Stimulated activated CD4-positive, alpha-beta T cell treated with anti-CD3 and anti-CD28 coated beads, TNF-alpha, amount 100 ng/mL, for 24 hours (primary cell): ENCODE data around the gene ASXL1.

ENCODE experiments used
- DNase-seq, 3 experiments: peaks; one replicate each; pipeline ENCODE4 v3.0.0-alpha.2; 2020; ENCODE audit warnings: low read depth in 3 of 3

Gene ASXL1

DNA sequence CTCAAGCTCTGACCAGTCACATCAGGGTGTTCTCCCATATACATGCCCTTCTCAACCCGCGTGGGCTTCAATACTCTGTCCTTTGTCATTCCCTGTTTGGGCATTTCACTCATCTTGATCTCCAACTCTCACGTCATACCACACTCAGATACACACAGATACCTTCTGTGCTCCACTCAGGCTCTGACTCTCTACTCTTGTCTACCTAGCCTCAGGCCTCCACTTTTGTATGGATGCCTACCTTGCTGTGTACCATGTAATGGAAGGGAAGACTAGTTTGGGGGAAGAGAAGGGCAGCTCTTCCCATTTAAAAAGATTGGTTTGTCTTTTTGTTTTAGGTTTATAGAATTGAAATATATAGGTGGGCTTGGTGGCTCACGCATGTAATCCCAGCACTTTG, 48.6 kb downstream of the ASXL1 start:
- DNase-seq: no peak

DNA sequence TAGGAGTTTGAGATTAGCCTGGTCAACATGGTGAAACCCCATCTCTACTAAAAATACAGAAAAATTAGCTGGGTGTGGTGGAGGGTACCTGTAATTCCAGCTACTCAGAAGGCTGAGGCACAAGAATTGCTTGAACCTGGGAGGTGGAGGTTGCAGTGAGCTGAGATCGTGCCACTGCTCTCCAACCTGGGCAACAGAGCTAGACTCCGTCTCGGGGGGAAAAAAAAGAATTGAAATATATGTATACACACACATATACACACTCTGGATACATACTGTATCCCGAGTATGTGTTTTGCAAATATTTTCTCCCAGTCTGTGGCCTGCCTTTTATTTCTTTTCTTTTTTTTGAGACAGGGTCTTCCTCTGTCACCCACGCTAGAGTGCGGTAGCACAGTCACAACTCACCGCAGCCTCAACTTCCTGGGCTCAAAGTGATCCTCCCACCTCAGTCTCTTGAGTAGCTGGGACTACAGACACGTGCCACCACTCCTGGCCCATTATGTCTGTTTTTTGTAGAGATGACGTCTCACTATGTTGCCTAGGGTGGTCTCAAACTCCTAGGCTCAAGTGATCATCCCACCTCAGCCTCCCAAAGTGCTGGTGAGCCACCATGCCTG, 49.1 kb downstream of the ASXL1 start:
- peak; percentile 12 to 64 (median 38) for DNase-seq

DNA sequence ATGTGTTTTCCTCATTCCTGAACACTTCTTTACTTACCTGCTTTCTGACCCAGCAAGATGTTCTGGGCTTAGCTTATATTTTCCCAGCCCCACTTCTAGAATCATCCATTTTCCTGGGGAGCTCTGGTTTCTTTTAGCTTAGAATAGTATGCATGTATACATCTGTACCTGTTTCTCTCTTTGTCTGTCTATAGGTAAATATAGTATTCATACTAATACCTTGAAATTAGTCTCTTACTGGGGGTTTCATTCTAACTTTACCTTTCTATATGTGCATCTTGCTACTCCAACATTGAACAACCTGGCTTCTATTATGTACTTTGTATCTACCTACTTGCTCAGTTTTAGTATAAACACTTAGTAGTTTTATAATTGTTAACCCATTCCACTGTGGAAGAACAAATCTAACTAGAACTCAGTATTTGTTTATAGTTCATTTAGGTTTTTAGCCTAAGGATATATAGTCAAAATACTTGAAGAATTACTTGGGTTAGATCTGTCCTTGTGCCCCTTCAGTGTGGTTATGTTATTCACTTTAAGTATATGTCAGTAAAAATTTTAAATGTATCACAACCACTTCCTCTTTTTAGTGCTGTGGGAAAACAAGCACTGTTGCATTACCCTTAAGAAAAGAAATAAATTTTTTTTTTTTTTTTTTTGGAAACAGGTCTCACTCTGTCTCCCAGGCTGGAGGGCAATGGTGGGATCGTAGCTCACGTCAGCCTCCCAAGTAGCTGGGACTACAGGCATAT, 54.0 kb downstream of the ASXL1 start:
- DNase-seq: no peak

DNA sequence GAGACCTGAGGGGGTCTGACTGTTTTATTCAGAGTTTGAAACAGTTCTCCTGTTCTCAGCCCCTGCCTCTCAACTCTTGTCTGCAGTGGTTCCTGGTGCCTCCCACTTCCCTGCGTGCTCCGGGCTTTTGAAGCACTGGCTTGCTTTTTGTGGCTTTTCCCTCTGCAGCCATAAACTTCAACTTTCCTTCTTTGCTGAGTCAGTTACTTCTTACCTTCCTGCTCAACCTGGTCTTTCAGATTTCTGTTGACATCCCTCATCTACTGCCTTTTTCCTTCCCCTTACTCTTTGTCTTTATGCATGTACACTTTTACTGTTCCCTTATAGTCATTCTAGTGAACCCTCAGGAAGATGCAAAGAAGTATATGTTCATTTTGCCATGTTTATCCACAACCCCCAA, 57.4 kb downstream of the ASXL1 start:
- DNase-seq: no peak

DNA sequence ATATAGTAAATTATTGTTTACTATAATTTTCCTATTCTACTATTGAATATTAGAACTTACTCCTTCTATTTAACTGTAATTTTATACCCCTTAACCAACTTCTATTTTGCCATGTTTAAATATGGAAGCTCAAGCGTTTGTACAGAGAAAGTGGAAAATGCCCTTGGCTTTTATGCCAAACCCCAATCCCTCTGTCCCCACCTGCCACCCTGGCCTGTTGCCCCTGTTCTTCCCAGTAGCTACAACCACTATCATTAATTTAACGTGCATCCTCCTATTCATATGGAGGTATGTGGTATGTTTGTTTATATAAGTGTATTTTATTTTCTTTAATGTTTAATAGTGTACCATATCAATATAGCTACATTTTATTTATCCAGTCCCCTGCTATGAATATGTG, 58.1 kb downstream of the ASXL1 start:
- DNase-seq: no peak

DNA sequence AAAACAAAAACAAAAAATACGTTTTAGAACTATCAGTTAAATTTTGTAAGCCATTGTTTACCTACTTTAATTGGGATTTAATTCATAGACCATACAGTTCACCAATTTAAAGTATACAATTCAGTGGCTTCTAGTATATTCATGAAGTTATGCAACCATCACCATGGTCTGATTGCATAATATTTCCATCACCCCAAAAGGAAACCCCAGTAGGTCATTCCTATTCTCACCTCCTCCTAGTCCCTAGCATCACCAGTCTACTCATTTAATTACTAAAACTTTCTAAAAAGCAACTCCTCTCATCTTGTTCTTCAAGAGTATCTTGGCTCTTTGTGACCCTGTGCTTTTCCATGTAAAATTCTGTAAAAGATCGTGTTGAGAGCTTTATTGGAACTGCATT, 60.2 kb downstream of the ASXL1 start:
- DNase-seq: no peak

DNA sequence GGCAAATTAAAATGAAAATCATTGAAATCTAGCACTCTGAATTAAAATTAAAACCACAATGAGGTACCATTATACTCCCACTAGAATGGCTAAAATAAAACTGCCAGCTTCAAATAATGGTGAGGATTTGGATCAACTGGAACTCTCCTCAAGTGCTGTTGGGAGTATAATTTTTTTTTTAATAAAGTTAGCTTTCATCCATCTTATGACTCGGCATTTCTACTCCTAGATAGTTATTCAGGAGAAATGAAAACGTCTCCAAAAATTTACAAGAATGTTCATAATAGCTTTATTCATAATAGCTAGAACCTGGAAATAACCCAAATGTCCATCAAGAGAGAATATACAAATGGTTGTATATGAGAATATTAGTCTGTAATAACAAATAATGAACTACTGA, 63.2 kb downstream of the ASXL1 start:
- no peak for DNase-seq

DNA sequence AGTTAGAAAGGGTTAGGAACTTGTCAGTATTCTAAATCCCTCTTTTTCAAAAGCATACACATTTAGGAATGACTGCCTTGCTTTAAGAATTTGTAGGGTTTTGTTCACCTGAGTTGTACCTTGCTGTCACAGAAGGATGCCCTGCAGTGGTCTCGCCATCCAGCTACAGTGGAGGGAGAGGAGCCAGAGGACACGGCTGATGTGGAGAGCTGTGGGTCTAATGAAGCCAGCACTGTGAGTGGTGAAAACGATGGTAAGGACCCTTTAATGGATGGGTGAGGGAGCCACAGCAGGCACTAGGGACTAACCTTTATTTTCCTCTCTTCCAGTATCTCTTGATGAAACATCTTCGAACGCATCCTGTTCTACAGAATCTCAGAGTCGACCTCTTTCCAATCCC, 69.9 kb downstream of the ASXL1 start:
- DNase-seq: no peak

DNA sequence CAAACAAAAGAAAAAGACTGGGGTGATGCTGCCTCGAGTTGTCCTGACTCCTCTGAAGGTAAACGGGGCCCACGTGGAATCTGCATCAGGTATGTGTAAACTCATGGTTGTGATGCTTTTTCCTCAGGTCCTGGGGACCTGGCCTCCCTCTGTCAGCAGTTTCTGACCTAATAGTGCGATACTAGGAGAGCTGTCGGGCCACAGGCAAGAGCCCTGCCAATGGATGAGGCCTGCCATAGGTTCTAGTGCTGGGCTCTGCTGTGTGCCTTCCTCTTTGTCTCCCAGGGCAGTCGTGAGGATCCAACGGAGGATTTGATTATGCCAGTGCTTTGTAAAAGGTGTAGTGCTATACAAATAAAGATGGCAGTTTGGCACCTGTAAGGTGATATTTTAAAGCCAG, 71.2 kb downstream of the ASXL1 start:
- DNase-seq: no peak

DNA sequence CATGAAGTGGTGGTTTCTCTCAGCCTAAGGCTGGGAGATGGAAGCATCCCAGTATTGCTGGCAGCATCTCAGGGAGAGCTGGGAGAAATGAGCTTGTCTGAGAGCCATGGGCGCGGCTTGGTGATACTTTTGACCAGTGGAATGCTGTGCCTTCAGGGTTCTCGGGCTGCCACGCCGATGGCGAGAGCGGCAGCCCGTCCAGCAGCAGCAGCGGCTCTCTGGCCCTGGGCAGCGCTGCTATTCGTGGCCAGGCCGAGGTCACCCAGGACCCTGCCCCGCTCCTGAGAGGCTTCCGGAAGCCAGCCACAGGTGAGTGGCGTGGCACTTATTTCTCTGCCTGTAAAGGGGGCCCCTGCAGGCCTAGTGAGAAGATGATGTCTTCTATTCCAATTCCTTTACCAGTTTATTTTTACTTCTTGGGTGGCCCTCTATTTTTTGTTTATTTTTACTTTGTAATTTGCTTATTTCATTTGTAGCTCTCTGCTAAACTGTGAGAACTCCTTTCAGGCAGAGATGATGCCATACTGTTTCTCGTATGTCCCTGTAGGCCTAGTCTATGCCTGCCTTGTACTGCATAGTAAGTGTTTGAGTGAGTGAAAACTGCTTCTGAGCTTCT, 71.7 kb downstream of the ASXL1 start:
- DNase-seq: no peak

DNA sequence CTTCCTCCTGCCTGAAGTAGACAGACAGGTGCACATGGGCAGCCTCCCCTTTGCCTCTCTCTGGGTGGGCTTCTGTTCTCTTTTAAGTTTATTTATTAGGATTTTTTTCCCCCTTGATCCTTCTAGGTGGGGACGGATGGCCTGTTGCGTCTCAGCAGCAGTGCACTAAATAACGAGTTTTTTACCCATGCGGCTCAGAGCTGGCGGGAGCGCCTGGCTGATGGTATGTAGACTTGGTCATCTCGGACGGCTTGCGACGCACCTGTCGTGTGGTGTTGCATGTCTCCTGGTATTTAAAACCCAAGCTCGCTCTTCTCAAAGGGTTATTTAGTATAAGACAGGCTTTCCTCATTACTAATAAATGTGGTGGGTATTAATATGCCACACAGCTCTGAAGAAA, 73.3 kb downstream of the ASXL1 start:
- DNase-seq: no peak

DNA sequence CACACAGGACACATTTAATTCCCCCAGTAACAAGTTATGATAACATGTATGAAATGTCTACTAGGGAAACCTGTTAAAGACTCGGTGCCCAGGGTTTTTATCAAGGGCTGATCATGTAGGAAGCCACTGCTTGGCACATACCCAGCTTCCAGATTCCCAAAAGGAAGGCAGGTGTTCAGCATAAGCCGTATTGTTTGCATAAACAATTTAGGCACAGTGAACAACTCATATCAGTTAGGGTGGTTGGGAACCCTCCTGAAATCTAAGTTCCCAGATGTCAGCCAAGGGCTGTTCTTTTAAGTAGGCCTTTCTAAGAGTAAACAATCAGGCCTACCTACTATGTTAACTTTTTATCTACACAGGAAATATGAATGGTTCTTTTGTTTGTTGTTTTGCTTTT, 74.1 kb downstream of the ASXL1 start:
- DNase-seq: no peak

DNA sequence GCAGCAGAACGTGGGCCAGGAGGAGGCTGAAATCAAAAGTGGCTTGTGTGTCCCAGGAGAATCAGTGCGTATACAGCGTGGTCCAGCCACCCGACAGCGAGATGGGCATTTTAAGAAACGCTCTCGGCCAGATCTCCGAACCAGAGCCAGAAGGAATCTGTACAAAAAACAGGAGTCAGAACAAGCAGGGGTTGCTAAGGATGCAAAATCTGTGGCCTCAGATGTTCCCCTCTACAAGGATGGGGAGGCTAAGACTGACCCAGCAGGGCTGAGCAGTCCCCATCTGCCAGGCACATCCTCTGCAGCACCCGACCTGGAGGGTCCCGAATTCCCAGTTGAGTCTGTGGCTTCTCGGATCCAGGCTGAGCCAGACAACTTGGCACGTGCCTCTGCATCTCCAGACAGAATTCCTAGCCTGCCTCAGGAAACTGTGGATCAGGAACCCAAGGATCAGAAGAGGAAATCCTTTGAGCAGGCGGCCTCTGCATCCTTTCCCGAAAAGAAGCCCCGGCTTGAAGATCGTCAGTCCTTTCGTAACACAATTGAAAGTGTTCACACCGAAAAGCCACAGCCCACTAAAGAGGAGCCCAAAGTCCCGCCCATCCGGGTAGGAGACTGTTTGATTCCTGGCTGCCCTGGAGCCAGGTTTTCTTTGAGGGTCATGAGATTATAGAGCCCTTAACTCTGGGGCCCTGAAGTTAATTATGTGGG, 75.3 kb downstream of the ASXL1 start:
- DNase-seq: no peak

DNA sequence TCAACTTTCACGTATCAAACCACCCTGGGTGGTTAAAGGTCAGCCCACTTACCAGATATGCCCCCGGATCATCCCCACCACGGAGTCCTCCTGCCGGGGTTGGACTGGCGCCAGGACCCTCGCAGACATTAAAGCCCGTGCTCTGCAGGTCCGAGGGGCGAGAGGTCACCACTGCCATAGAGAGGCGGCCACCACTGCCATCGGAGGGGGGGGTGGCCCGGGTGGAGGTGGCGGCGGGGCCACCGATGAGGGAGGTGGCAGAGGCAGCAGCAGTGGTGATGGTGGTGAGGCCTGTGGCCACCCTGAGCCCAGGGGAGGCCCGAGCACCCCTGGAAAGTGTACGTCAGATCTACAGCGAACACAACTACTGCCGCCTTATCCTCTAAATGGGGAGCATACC, 76.3 kb downstream of the ASXL1 start:
- DNase-seq: no peak

DNA sequence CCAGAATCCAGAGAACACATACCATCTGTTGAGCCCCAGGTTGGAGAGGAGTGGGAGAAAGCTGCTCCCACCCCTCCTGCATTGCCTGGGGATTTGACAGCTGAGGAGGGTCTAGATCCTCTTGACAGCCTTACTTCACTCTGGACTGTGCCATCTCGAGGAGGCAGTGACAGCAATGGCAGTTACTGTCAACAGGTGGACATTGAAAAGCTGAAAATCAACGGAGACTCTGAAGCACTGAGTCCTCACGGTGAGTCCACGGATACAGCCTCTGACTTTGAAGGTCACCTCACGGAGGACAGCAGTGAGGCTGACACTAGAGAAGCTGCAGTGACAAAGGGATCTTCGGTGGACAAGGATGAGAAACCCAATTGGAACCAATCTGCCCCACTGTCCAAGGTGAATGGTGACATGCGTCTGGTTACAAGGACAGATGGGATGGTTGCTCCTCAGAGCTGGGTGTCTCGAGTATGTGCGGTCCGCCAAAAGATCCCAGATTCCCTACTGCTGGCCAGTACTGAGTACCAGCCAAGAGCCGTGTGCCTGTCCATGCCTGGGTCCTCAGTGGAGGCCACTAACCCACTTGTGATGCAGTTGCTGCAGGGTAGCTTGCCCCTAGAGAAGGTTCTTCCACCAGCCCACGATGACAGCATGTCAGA, 77.4 kb downstream of the ASXL1 start:
- no peak for DNase-seq

DNA sequence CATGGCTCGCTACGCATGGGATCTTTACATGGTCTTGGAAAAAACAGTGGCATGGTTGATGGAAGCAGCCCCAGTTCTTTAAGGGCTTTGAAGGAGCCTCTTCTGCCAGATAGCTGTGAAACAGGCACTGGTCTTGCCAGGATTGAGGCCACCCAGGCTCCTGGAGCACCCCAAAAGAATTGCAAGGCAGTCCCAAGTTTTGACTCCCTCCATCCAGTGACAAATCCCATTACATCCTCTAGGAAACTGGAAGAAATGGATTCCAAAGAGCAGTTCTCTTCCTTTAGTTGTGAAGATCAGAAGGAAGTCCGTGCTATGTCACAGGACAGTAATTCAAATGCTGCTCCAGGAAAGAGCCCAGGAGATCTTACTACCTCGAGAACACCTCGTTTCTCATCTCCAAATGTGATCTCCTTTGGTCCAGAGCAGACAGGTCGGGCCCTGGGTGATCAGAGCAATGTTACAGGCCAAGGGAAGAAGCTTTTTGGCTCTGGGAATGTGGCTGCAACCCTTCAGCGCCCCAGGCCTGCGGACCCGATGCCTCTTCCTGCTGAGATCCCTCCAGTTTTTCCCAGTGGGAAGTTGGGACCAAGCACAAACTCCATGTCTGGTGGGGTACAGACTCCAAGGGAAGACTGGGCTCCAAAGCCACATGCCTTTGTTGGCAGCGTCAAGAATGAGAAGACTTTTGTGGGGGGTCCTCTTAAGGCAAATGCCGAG, 78.2 kb downstream of the ASXL1 start:
- DNase-seq: no peak

DNA sequence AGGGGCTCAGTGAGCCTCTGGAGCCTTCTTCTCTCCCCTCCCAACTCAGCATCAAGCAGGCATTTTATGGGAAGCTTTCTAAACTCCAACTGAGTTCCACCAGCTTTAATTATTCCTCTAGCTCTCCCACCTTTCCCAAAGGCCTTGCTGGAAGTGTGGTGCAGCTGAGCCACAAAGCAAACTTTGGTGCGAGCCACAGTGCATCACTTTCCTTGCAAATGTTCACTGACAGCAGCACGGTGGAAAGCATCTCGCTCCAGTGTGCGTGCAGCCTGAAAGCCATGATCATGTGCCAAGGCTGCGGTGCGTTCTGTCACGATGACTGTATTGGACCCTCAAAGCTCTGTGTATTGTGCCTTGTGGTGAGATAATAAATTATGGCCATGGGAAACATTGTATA, 78.8 kb downstream of the ASXL1 start:
- DNase-seq: no peak

DNA sequence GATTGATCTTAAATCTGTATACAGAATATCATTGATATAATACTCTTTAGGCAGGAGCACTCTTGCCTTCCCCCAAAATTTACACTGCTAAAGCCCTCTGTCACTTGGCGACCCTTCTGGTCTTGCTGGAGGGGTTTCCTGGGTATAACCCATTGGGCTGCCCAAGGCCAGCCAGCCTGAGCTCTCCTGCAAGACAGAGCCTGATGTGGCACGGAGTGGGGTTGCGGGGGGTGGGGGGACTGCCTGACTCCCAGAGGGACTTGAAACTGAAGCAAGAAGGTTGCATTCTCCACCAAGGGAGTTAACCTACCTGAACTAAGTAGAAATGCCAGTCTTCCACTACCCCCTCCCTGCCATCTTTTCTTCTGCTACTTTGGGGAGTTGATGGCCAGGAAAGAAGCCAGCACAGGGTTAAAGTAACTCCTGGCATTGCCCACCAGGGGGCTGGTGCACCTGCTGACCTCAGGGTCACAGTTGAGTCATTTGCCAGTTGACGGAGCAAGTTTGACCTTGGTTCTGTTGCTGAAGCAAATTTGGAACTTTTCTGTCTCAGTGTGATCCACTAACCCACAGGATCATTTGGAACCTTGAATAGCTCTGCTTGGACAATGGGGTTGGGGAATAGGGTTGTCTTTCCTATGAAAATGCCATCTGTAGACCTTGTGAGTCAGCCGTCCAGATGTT, 79.4 kb downstream of the ASXL1 start:
- DNase-seq: no peak

DNA sequence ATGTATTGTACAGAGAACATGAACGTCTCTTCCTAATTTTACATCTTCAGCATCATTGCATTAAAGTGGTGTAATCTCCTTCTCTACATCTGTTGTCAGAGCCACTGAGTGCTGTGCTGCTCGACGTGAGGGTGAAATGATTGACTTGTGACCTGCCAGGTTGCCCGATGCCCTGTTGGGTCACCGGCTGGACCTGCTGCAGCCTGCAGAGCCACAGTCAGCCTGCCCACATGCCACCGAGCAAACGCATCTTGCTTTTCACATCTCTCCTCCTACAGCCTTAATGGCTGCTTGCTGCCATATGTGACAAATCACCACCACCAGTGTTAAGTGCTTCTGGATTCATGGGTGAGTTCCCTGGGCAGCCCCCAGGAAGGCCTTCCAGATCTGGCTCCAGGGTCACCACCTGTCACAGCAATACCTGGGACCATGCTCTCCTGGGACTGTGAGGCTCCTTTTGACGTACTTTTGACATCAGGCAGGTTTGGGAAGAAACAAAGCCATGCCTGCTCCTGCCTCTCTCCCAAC, 80.3 kb downstream of the ASXL1 start:
- DNase-seq: no peak

DNA sequence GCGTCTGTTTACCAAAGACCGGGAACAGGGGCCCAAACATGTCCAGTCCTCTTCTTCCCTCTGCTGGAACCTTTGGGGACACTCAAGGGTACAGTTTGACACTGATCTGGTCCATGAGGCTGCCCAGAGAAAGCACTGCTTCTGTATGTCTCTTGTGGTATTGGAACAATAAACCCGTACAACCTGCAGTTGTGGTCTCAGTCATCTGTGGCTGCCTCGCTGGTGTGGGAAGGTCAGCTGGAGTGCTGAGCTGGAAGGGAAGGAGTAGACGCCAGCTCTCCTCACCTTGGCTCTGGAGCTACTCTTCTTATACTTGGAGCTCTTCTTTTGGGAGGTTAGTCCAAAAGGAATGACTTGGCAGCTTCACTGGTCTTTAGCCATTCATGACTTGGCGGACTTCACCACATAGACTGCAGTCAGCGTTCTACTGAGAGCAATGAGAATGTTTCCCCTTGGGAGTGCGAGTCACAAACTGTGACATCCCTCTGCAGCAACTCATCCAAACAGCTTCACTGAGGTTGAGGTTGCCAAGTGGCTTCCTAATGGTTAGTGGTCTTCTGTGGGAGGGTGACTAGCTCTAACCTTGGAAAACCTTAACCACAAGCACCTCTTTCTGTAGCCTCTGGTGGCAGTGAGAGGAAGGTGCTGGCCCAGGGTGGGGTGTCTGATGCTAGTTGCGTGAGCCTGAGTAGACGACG, 81.2 kb downstream of the ASXL1 start:
- peak in 1 of 3 experiments; percentile 27 for DNase-seq
